ENCODE measurements around the gene WASF3. TPM values are rescaled to one million over a fixed set of nuclear protein-coding genes. Genes with fewer than 3 reads are reported as not detected.

The WASF3 gene
- total and polyA plus RNA-seq, 12 donors = 2.7 to 13.6 (median 8.8) TPM

DNA sequence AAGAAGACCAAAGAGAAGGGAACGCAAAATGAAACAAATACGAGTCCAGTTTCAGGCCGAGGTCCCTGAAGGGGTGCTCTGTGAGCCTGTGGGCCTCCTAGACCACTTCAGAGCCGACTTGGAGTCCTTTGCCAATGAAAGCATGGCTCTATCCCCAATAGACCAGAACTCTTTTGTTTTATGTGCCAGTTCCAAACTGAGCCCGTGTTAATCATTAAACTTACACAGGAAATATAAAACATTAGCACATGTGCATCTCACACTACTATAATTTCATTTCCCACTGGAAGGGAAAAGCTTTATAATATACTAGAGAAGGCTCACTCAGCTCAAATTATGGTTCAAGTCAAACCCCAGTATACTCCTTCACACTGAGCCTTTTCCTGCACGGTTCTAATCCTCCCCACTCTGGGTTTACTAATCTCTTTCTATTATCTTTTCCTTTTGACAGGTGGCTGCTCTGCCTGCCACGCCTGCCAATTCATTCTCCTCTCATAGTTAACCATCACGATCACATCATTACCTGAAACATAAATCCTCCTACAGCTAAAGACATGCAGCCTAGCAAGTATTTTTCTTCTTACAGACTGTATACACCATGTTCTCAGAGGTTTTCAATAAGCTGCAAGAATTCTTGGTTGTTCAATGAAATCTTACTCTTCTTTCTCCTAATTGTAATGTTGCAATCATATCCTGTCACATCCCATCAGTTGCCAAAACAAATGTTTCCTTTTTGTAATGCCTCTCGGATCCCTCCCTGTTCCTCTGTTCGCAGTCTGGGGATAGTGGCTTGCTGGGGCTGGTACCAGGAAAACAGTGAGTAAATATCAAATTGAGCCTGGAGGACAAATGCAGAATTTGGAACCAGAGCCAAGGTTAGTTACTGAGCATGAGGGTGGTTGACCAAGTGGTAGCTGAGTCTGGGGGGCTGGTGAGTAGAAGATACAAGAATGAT lies 18.8 kb upstream of the WASF3 start:
- Histone ChIP-seq H3K9me3 (no peaks in the 10 kb centered on the region), H3K27me3 (peaks cover 0 to 13% (median 0%) of the 10 kb centered on the region in 7 donors), H3K4me3 (no peak overlapping the region), H3K36me3 (no peaks in the 10 kb centered on the region), H3K27ac (no peak overlapping the region), H3K4me1 (peaks cover 0 to 6% (median 0%) of the 10 kb centered on the region in 9 donors)
- DNase-seq (no peak), ATAC-seq (peak in 2 of 8 donors; percentile 29 to 73)
- 50 to 59% methylated on average over 10 of the region's 10 CpGs for WGBS, 2 donors
- TF ChIP-seq, protein P1, sequence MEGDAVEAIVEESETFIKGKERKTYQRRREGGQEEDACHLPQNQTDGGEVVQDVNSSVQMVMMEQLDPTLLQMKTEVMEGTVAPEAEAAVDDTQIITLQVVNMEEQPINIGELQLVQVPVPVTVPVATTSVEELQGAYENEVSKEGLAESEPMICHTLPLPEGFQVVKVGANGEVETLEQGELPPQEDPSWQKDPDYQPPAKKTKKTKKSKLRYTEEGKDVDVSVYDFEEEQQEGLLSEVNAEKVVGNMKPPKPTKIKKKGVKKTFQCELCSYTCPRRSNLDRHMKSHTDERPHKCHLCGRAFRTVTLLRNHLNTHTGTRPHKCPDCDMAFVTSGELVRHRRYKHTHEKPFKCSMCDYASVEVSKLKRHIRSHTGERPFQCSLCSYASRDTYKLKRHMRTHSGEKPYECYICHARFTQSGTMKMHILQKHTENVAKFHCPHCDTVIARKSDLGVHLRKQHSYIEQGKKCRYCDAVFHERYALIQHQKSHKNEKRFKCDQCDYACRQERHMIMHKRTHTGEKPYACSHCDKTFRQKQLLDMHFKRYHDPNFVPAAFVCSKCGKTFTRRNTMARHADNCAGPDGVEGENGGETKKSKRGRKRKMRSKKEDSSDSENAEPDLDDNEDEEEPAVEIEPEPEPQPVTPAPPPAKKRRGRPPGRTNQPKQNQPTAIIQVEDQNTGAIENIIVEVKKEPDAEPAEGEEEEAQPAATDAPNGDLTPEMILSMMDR (IDR thresholded peaks at IDR 0.05) = no peak
- intact Hi-C loops (cut with DNase I) = no loop called here

GRCh38 chr13:26539738-26540292 lies 17.7 kb upstream of the WASF3 start:
- Histone ChIP-seq H3K27me3 (peaks cover 0 to 17% (median 0%) of the 10 kb centered on the region in 7 donors), H3K4me3 (no peak overlapping the region), H3K9me3 (no peaks in the 10 kb centered on the region), H3K27ac (no peak overlapping the region), H3K36me3 (no peaks in the 10 kb centered on the region), H3K4me1 (peaks cover 0 to 6% (median 0%) of the 10 kb centered on the region in 9 donors)
- DNase-seq (no peak), ATAC-seq (no peak)
- WGBS, 2 donors = 81 to 82% methylated on average over 2 of the region's 2 CpGs
- intact Hi-C loops (cut with DNase I) = no loop called here
- TF ChIP-seq, protein P1 (IDR thresholded peaks at IDR 0.05) = no peak

GRCh38 chr13:26540334-26540733 lies 17.1 kb upstream of the WASF3 start:
- Histone ChIP-seq H3K36me3 (no peaks in the 10 kb centered on the region), H3K4me1 (peaks cover 0 to 6% (median 0%) of the 10 kb centered on the region in 9 donors), H3K27me3 (peaks cover 0 to 19% (median 0%) of the 10 kb centered on the region in 7 donors), H3K4me3 (no peak overlapping the region), H3K27ac (no peak overlapping the region), H3K9me3 (no peaks in the 10 kb centered on the region)
- WGBS, 2 donors = 31% methylated on average over 3 of the region's 3 CpGs
- ATAC-seq = no peak
- TF ChIP-seq, protein P1 (IDR thresholded peaks at IDR 0.05) = no peak
- peak in 1 of 2 donors; percentile 19 for DNase-seq
- intact Hi-C loops (cut with DNase I) = no loop called here

DNA sequence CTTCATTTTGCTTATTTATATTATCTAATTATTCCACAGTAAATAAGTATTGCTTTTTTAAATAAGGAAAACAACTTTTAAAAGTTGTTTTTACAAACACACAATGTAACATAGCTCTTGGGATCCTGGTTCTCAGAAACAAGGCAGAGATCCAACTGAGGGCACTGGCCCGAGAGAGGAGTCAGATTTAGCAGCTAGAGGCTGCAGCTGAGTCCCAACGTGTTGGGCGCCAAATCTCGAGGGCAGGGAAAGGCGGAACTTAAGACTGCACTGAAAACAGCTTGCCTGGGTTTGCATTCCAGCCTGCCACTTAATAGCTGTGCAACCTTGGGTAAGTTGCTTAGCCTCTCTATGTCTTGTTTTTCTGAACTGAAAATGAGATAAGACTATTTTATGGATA lies 16.4 kb upstream of the WASF3 start:
- ATAC-seq (no peak), DNase-seq (no peak)
- no peak overlapping the region for H3K27ac ChIP-seq
- peaks cover 0 to 19% (median 0%) of the 10 kb centered on the region in 7 donors for H3K27me3 ChIP-seq
- H3K9me3 ChIP-seq = no peaks in the 10 kb centered on the region
- TF ChIP-seq, protein P1 (IDR thresholded peaks at IDR 0.05) = no peak
- intact Hi-C loops (cut with DNase I) = no loop called here
- no peaks in the 10 kb centered on the region for H3K36me3 ChIP-seq
- WGBS, 2 donors = 51 to 62% methylated on average over 5 of the region's 5 CpGs
- H3K4me3 ChIP-seq = no peak overlapping the region
- peaks cover 0 to 6% (median 0%) of the 10 kb centered on the region in 9 donors for H3K4me1 ChIP-seq

All from heart right ventricle (tissue), 16 donors.